GM12864 (cell line): ENCODE data around the gene ENOSF1.
A peak's percentile ranks its signal among the peaks of the same experiment; 100 is the strongest.

Experiments
- DNase-seq: peaks from one replicate; pipeline ENCODE4 v3.0.0-alpha.2; 2011; ENCODE audit warnings: low read depth
- H3K4me3 ChIP-seq: 2 replicates; pipeline ENCODE4 v1.5.1; 2011; ENCODE audit warnings: mild to moderate bottlenecking, low read depth, low read length, control low read depth
- CTCF ChIP-seq: IDR thresholded peaks from 2 replicates; pipeline ENCODE4 v1.5.1; 2011; ENCODE audit warnings: low read depth, mild to moderate bottlenecking, moderate library complexity, low read length, control low read depth, inconsistent platforms; ENCODE audit errors: missing control alignments

Gene ENOSF1

GRCh38 chr18:658947-659533 is 53.4 kb downstream of the ENOSF1 start:
- no peak for TF ChIP-seq CTCF
- peak overlapping the region; percentile 74 for H3K4me3 ChIP-seq
- no peak for DNase-seq

- H3K4me3 ChIP-seq, result peak overlapping the region; percentile 74
- DNase-seq, result no peak
- TF ChIP-seq CTCF, result no peak
These were observed 54.2 kb downstream of the ENOSF1 start for GRCh38 chr18:658001-658946.

GRCh38 chr18:657311-658000 is 55.0 kb downstream of the ENOSF1 start, which contains the start of gene TYMS:
TYMS (plus strand) TSS chr18:657653; CDS start chr18:657743, 90 bp downstream.
- DNase-seq, result no peak
- TF ChIP-seq CTCF, result peak; percentile 7
- H3K4me3 ChIP-seq, result peak within 1 kb of the TSS; percentile 74

GRCh38 chr18:655445-655844 is 57.0 kb downstream of the ENOSF1 start:
- no peak overlapping the region for H3K4me3 ChIP-seq
- no peak for DNase-seq
- no peak for TF ChIP-seq CTCF

- no peak for DNase-seq
- no peak overlapping the region for H3K4me3 ChIP-seq
- no peak for TF ChIP-seq CTCF
These were observed 57.8 kb downstream of the ENOSF1 start for GRCh38 chr18:654601-655000.

GRCh38 chr18:653512-653911 is 58.9 kb downstream of the ENOSF1 start:
- TF ChIP-seq CTCF, result no peak
- DNase-seq, result no peak
- no peak overlapping the region for H3K4me3 ChIP-seq
